OCI-LY3 (cell line): ENCODE measurements around the gene TIMM22.
A peak's percentile ranks its signal among the peaks of the same experiment; 100 is the strongest.
"Not testable (repeated sequence)": the region's sequence is repeated elsewhere in the genome, so short reads cannot be mapped to it uniquely, and the experiment has no call there.

Source experiments
- H2AFZ ChIP-seq: fragments of 200-600, 300-600 bp; shearing (Covaris generic); 2 replicates; pipeline ENCODE4 v1.6.0; 2014; ENCODE audit warnings: antibody characterized with exemption, low read depth, low read length
- H3K27ac ChIP-seq: fragments of 200-600, 300-600 bp; sonication (generic); 2 replicates; pipeline ENCODE4 v1.5.1; 2014; ENCODE audit warnings: mild to moderate bottlenecking, low read length, moderate library complexity, mixed read lengths
- H3K27me3 ChIP-seq: fragments of 200-600, 300-600 bp; sonication (generic); 2 replicates; pipeline ENCODE4 v1.6.1; 2014; ENCODE audit warnings: low read depth, low read length, mixed read lengths
- H3K36me3 ChIP-seq: fragments of 200-600, 300-600 bp; sonication (generic); replicated peaks from 2 replicates; pipeline ENCODE3; 2014; ENCODE audit warnings: low read depth, low read length, mixed read lengths
- H3K4me1 ChIP-seq: fragments of 300-600, 200-600 bp; sonication (generic); 2 replicates; pipeline ENCODE4 v1.6.1; 2014; ENCODE audit warnings: low read length, mixed read lengths
- H3K4me2 ChIP-seq: fragments of 200-600, 300-600 bp; sonication (generic); 2 replicates; pipeline ENCODE4 v1.6.1; 2014; ENCODE audit warnings: low read length, mixed read lengths
- H3K4me3 ChIP-seq: fragments of 300-600, 200-600 bp; sonication (generic); 2 replicates; pipeline ENCODE4 v1.5.1; 2014; ENCODE audit warnings: antibody characterized with exemption, mild to moderate bottlenecking, low read length, moderate library complexity
- H3K79me2 ChIP-seq: fragments of 300-600, 200-600 bp; shearing (Covaris generic); 2 replicates; pipeline ENCODE4 v1.6.1; 2014; ENCODE audit warnings: mild to moderate bottlenecking, low read length, mixed read lengths
- H3K9ac ChIP-seq: fragments of 300-600, 200-600 bp; shearing (Covaris generic); 2 replicates; pipeline ENCODE4 v1.6.0; 2014; ENCODE audit warnings: mild to moderate bottlenecking, low read length, moderate library complexity
- H3K9me3 ChIP-seq: fragments of 200-600, 300-600 bp; shearing (Covaris generic); 2 replicates; pipeline ENCODE4 v1.6.1; 2014; ENCODE audit warnings: low read length, mixed read lengths; ENCODE audit not compliant: insufficient read depth
- H4K20me1 ChIP-seq: fragments of 200-600, 300-600 bp; sonication (generic); 2 replicates; pipeline ENCODE4 v1.6.1; 2016; ENCODE audit warnings: low read length, mixed read lengths; ENCODE audit not compliant: insufficient read depth
- EZH2phosphoT487 ChIP-seq: fragments of 200-600 bp; shearing (Covaris generic); IDR thresholded peaks from 2 replicates; pipeline ENCODE4 v1.6.1; 2018; ENCODE audit warnings: antibody characterized with exemption, mixed run types, low read depth
- TF ChIP-seq, protein P1 (sequence below): fragments of 200-600, 300-600 bp; sonication (generic); IDR thresholded peaks from 2 replicates; pipeline ENCODE4 v1.5.1; 2014; ENCODE audit warnings: antibody characterized with exemption, low read length, low read depth

Gene TIMM22

DNA sequence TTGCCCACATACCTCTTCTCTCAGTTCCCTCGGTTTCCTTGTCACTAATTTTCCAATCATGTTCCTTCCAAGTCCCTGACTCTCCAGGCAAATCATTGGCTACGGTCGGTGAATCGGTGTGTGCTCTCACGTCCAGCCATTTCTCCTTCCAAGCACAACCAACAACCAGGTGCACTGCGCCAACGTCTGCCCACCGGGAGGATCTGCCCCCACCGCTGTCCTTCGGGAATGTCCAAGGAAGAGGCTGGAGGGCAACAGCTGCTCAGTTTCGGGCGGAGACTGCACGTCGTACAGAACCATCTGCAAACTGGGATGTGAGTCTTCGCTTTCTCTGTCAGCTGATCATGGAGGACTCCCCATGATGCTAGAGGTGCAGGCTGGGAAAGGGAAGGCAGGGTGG is 9.0 kb upstream of the TIMM22 start:
- no peak overlapping the region for H3K4me3 ChIP-seq
- H3K9ac ChIP-seq: no peak overlapping the region
- H3K79me2 ChIP-seq: no peaks in the 10 kb centered on the region
- H3K36me3 ChIP-seq: no peaks in the 10 kb centered on the region
- H2AFZ ChIP-seq: no peak overlapping the region
- no peak overlapping the region for H3K4me2 ChIP-seq
- H3K27me3 ChIP-seq: no peaks in the 10 kb centered on the region
- H3K27ac ChIP-seq: no peak overlapping the region
- H3K9me3 ChIP-seq: no peaks in the 10 kb centered on the region
- no peaks in the 10 kb centered on the region for H4K20me1 ChIP-seq
- TF ChIP-seq, protein P1, sequence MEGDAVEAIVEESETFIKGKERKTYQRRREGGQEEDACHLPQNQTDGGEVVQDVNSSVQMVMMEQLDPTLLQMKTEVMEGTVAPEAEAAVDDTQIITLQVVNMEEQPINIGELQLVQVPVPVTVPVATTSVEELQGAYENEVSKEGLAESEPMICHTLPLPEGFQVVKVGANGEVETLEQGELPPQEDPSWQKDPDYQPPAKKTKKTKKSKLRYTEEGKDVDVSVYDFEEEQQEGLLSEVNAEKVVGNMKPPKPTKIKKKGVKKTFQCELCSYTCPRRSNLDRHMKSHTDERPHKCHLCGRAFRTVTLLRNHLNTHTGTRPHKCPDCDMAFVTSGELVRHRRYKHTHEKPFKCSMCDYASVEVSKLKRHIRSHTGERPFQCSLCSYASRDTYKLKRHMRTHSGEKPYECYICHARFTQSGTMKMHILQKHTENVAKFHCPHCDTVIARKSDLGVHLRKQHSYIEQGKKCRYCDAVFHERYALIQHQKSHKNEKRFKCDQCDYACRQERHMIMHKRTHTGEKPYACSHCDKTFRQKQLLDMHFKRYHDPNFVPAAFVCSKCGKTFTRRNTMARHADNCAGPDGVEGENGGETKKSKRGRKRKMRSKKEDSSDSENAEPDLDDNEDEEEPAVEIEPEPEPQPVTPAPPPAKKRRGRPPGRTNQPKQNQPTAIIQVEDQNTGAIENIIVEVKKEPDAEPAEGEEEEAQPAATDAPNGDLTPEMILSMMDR: no peak
- no peak for TF ChIP-seq EZH2phosphoT487
- no peaks in the 10 kb centered on the region for H3K4me1 ChIP-seq

DNA sequence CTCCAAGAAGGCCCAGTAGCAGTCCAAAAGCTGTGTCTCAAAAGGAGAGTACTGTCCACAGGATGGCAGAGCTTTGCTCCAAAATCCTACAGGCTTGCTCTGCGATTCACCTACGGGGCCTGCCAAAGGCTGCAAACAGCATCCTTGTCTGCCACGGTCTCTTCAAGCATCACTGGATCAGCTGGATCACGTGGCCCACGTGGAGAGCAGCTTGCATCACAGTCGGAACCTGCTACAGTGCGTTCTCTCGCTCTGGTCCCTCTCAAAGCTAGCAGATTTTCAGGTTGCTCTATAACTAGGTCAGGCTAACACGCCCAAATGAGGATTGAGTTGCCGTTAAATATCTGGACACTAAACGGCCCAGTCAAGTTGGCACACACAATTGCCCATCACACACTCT is 8.4 kb upstream of the TIMM22 start:
- H3K4me3 ChIP-seq: no peak overlapping the region
- H3K27ac ChIP-seq: no peak overlapping the region
- no peak overlapping the region for H2AFZ ChIP-seq
- no peaks in the 10 kb centered on the region for H3K27me3 ChIP-seq
- no peaks in the 10 kb centered on the region for H3K4me1 ChIP-seq
- no peaks in the 10 kb centered on the region for H3K9me3 ChIP-seq
- H3K36me3 ChIP-seq: no peaks in the 10 kb centered on the region
- no peak overlapping the region for H3K9ac ChIP-seq
- no peaks in the 10 kb centered on the region for H4K20me1 ChIP-seq
- no peak overlapping the region for H3K4me2 ChIP-seq
- TF ChIP-seq EZH2phosphoT487: no peak
- TF ChIP-seq, protein P1: no peak
- H3K79me2 ChIP-seq: no peaks in the 10 kb centered on the region

DNA sequence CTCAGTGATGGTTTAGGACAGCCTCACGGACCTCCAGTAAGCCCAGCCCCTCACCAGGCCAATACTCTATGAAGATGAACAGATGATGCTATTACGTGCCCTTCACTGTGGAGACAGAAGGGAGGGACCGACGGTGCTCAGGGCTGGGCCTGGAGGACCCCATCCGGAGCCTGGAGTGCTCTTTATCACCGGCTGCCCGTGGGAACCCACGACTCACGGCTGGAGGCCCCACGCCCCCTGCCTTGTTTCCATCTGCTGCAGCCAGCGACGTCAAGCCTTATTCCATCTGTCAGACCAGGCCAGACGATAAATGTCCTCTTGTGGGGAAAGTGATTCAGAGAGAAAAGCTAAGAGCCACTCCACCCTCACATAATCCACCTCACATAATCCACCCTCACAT is 4.0 kb upstream of the TIMM22 start:
- Histone ChIP-seq H3K4me3 (no peak overlapping the region), H3K4me2 (no peak overlapping the region), H3K27ac (no peak overlapping the region), H3K9ac (no peak overlapping the region), H2AFZ (no peak overlapping the region), H3K9me3 (no peaks in the 10 kb centered on the region), H4K20me1 (no peaks in the 10 kb centered on the region), H3K36me3 (no peaks in the 10 kb centered on the region), H3K27me3 (no peaks in the 10 kb centered on the region), H3K4me1 (peaks cover 2% of the 10 kb centered on the region), H3K79me2 (peaks cover 10% of the 10 kb centered on the region)
- TF ChIP-seq EZH2phosphoT487: no peak
- TF ChIP-seq, protein P1: no peak

DNA sequence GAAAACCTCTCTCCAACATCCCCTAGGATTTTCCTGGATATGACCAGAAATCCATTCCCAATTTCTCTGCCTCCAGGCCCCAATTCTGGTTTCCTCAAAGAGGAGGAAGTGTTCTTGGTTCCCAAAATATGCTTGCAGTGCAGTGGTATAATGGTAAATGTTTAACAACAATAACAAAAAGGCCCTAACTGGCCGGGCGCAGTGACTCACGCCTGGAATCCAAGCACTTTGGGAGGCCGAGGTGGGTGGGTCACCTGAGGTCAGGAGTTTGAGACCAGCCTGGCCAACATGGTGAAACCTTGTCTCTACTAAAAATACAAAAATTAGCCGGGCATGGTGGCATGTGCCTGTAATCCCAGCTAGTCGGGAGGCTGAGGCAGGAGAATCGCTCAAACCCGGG is 1.6 kb upstream of the TIMM22 start:
- H4K20me1 ChIP-seq, H3K9ac ChIP-seq, H3K4me2 ChIP-seq, H3K27me3 ChIP-seq, H3K27ac ChIP-seq, H3K4me3 ChIP-seq, H3K36me3 ChIP-seq, H2AFZ ChIP-seq, H3K9me3 ChIP-seq, H3K4me1 ChIP-seq: not testable (repeated sequence)
- H3K79me2 ChIP-seq: peaks cover 18% of the 10 kb centered on the region

DNA sequence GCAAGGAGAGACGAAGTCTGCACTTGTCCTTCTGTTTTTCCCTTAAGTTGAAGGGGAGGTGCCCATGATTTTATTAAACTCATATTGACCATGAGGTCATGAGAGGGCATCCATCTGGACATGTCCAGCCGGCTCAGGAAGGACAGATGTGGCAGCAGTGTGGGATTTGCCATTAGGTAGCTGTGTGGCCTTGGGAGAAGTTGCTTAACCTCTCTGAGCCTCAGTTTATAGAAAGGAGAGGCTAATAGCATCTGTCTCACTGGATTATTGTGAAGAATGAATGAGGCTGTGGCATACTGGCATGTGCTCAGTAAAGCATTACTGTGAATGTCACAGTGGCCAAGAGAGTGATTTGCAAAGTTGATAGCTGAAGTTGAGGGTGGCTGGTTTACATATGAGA is 1.2 kb downstream of the TIMM22 start:
- TF ChIP-seq, protein P1: no peak
- no peak for TF ChIP-seq EZH2phosphoT487
- H3K27me3 ChIP-seq: no peaks in the 10 kb centered on the region
- no peaks in the 10 kb centered on the region for H3K9me3 ChIP-seq
- H3K27ac ChIP-seq: no peak overlapping the region
- H4K20me1 ChIP-seq: no peaks in the 10 kb centered on the region
- peak overlapping the region; percentile 88 for H3K4me2 ChIP-seq
- H2AFZ ChIP-seq: no peak overlapping the region
- peaks cover 10% of the 10 kb centered on the region for H3K36me3 ChIP-seq
- peak overlapping the region; percentile 98 for H3K4me3 ChIP-seq
- H3K9ac ChIP-seq: peak overlapping the region; percentile 92; the same call in 1 of the 2 replicates
- H3K4me1 ChIP-seq: peaks cover 8% of the 10 kb centered on the region
- H3K79me2 ChIP-seq: peaks cover 18% of the 10 kb centered on the region
